Mucosa of gallbladder (tissue), 1 donor: Measurements from ENCODE around the gene LRRC61. TPM values are rescaled to one million over a fixed set of nuclear protein-coding genes. Genes with fewer than 3 reads are reported as not detected.
"Not testable (repeated sequence)": the region's sequence is repeated elsewhere in the genome, so short reads cannot be mapped to it uniquely, and the experiment has no call there.

Experiments
- DNase-seq: peaks from one replicate; pipeline ENCODE4 v3.0.0-alpha.2; 2020; ENCODE audit warnings: low spot score
- total RNA-seq: library from RNA; stranded (reverse); gene quantifications from one replicate; pipeline ENCODE4 v1.2.1, GENCODE V29; 2021
- donor health status: DM: no; HTN: no; CAD: no.

Gene LRRC61
- total RNA-seq, result 11.7 TPM

GRCh38 chr7:150322833-150323681 lies at the start of gene LRRC61, which contains the start of gene ACTR3C:
TSS of gene LRRC61 (plus strand) at chr7:150323355. CDS start at chr7:150336862, 13,507 bp downstream.
TSS of gene ACTR3C (minus strand) at chr7:150323545. CDS start at chr7:150295296, 28,249 bp downstream.
- peak; percentile 50 for DNase-seq

GRCh38 chr7:150276132-150276695 lies 46.9 kb upstream of the LRRC61 start:
- not testable (repeated sequence) for DNase-seq

GRCh38 chr7:150278383-150278782 lies 44.8 kb upstream of the LRRC61 start:
- not testable (repeated sequence) for DNase-seq

- not testable (repeated sequence) for DNase-seq
Observed at GRCh38 chr7:150281681-150282403, 41.3 kb upstream of the LRRC61 start.

- not testable (repeated sequence) for DNase-seq
Observed at GRCh38 chr7:150283111-150283510, 40.0 kb upstream of the LRRC61 start.

- not testable (repeated sequence) for DNase-seq
Observed at GRCh38 chr7:150283608-150284007, 39.5 kb upstream of the LRRC61 start.

GRCh38 chr7:150285849-150286754 lies 37.1 kb upstream of the LRRC61 start:
- peak; percentile 15 for DNase-seq

- not testable (repeated sequence) for DNase-seq
Observed at GRCh38 chr7:150287815-150288214, 35.3 kb upstream of the LRRC61 start.

- not testable (repeated sequence) for DNase-seq
Observed at GRCh38 chr7:150288816-150289215, 34.3 kb upstream of the LRRC61 start.

- DNase-seq, result not testable (repeated sequence)
Observed at GRCh38 chr7:150290317-150290716, 32.8 kb upstream of the LRRC61 start.

GRCh38 chr7:150295027-150295426 lies 28.1 kb upstream of the LRRC61 start:
- not testable (repeated sequence) for DNase-seq

- not testable (repeated sequence) for DNase-seq
Observed at GRCh38 chr7:150295614-150296013, 27.5 kb upstream of the LRRC61 start.

GRCh38 chr7:150296802-150297201 lies 26.4 kb upstream of the LRRC61 start:
- not testable (repeated sequence) for DNase-seq

GRCh38 chr7:150297978-150298377 lies 25.2 kb upstream of the LRRC61 start:
- DNase-seq, result not testable (repeated sequence)

- DNase-seq, result not testable (repeated sequence)
Observed at GRCh38 chr7:150302908-150303310, 20.2 kb upstream of the LRRC61 start.

GRCh38 chr7:150304499-150305258 lies 18.5 kb upstream of the LRRC61 start:
- not testable (repeated sequence) for DNase-seq

- not testable (repeated sequence) for DNase-seq
Observed at GRCh38 chr7:150305259-150305902, 17.8 kb upstream of the LRRC61 start.

- DNase-seq, result not testable (repeated sequence)
Observed at GRCh38 chr7:150305903-150306284, 17.3 kb upstream of the LRRC61 start.

GRCh38 chr7:150306377-150306776 lies 16.8 kb upstream of the LRRC61 start:
- DNase-seq, result not testable (repeated sequence)

- no peak for DNase-seq
Observed at GRCh38 chr7:150307129-150307528, 16.0 kb upstream of the LRRC61 start.
